Heart left ventricle (tissue), 16 donors: Measurements from ENCODE around the gene DUSP1. TPM values are rescaled to one million over a fixed set of nuclear protein-coding genes. Genes with fewer than 3 reads are reported as not detected.

Source experiments
- ATAC-seq, 4 donors: fragments of 200-7000 bp; cut with Tn5 transposase; one replicate each; pipeline ENCODE4 v1.9.1; 2020 to 2022; ENCODE audit warnings: moderate library complexity in 4 of 4, mild to moderate bottlenecking in 3 of 4, moderate number of reproducible peaks in 1 of 4
- DNase-seq, 5 donors: peaks; one replicate each; pipeline ENCODE4 v3.0.0-alpha.2; 2020
- H3K27ac ChIP-seq, 12 donors: fragments of 200-600 bp; sonication (generic) in 4 of 12; one replicate each; pipeline versions ENCODE4 v1.5.0 to v1.8.0; 2016 to 2022; ENCODE audit warnings: mild to moderate bottlenecking in 2 of 12
- H3K27me3 ChIP-seq, 9 donors: fragments of 200-600 bp; sonication (generic) in 2 of 9; one replicate each; pipeline versions ENCODE4 v1.5.1 to v1.8.0; 2016 to 2022; ENCODE audit warnings: mild to moderate bottlenecking in 3 of 9
- H3K36me3 ChIP-seq, 9 donors: fragments of 200-600 bp; sonication (generic) in 2 of 9; one replicate each; pipeline versions ENCODE4 v1.5.0 to v1.8.0; 2018 to 2022; ENCODE audit warnings: mild to moderate bottlenecking in 2 of 9
- H3K4me1 ChIP-seq, 12 donors: fragments of 200-600 bp; sonication (generic) in 4 of 12; one replicate each; pipeline versions ENCODE4 v1.5.0 to v1.8.0; 2016 to 2022; ENCODE audit warnings: mild to moderate bottlenecking in 3 of 12
- H3K4me3 ChIP-seq, 12 donors: fragments of 200-600 bp; sonication (generic) in 4 of 12; one replicate each; pipeline versions ENCODE4 v1.5.0 to v1.8.0; 2017 to 2022; ENCODE audit warnings: mild to moderate bottlenecking in 9 of 12, moderate library complexity in 4 of 12
- H3K9me3 ChIP-seq, 12 donors: fragments of 200-600 bp; sonication (generic) in 4 of 12; one replicate each; pipeline versions ENCODE4 v1.5.0 to v1.8.0; 2016 to 2022; ENCODE audit warnings: mild to moderate bottlenecking in 1 of 12
- POLR2A ChIP-seq, 2 donors: fragments of 450-650 bp; IDR thresholded peaks; one replicate each; pipeline ENCODE4 v1.6.1; 2017; ENCODE audit warnings: antibody characterized with exemption in 2 of 2, mild to moderate bottlenecking in 2 of 2, moderate library complexity in 2 of 2
- WGBS, 4 donors: extraction: QIAGEN DNeasy Blood & Tissue Kit in 2 of 4; methylation state at CpG; one replicate each; pipeline versions ENCODE4 v1.1.5 to v1.1.7; 2013 to 2018; 5-methylcytosine and 5-hydroxymethylcytosine counted together
- intact Hi-C, 10 donors: fragments of 100-400 bp; cut with DNase I; formaldehyde crosslinking; loops; one replicate each; pipeline versions ENCODE4 v1.11.1 to v1.14.2; 2022
- polyA plus RNA-seq, 2 donors: library from polyadenylated mRNA; stranded (reverse); fragments of 200-250 nt; gene quantifications; one replicate each; pipeline ENCODE4 v1.2.3, GENCODE V29; 2013
- total RNA-seq, 9 donors: library from RNA; depleted of rRNA in 2 of 9; stranded (reverse); fragments of >200 nt in 2 of 9; fragmentation: NEBNext Ultra II Directional in 3 of 9; extraction: Animal tissue kit (Norgen Biotek cat#: 25700) in 3 of 9; gene quantifications; one replicate each; pipeline versions ENCODE4 v1.1.0 to v1.2.4, GENCODE V29; 2016 to 2023
- TF ChIP-seq, protein P1 (sequence below), 12 donors: fragments of 200-600 bp; sonication (generic) in 4 of 12; IDR thresholded peaks; one replicate each; pipeline versions ENCODE4 v1.5.0 to v1.8.0; 2018 to 2022; ENCODE audit warnings: antibody characterized with exemption in 12 of 12, mild to moderate bottlenecking in 5 of 12
- donor health status: ischemic (EF 13 %, LVEDD 7.1; RV severe dilation, severe dysfunction).
- donor health status: healthy with polysubstance abuse.
- donor health status: DM: no; HTN: yes; CAD: no.
- donor health status: DM: no; HTN: no; CAD: no.
- donor health status: ischemic (EF 25% LVEDD 6.9; RV normal size, moderate dysfunction).
- donor health status: ischemic (EF 25% LVEDD 5.7; RV mildly dilated, moderate dysfunction).
- donor health status: healthy.
- donor health status: DM: yes; HTN: yes; CAD: no.
- donor health status: ischemic (EF 35%, LVEDD 5.7; RV mildly dilated, moderate dysfunction).
- donor health status: nonischemic (EF 11% LVEDD 7.7; RV severe dilation, severe dysfunction).
- donor health status: DM: yes; HTN: yes; CAD: no.
- donor health status: PGD.
- donor health status: ischemic (EF 29% LVEDD 5.4; RV normal size, mild dysfunction).
- donor health status: nonischemic (EF 23%, LVEDD 6.1; RV moderate dilation, normal function).

The DUSP1 gene
- total and polyA plus RNA-seq, 11 donors: 24.3 to 335 (median 78.2) TPM

DNA sequence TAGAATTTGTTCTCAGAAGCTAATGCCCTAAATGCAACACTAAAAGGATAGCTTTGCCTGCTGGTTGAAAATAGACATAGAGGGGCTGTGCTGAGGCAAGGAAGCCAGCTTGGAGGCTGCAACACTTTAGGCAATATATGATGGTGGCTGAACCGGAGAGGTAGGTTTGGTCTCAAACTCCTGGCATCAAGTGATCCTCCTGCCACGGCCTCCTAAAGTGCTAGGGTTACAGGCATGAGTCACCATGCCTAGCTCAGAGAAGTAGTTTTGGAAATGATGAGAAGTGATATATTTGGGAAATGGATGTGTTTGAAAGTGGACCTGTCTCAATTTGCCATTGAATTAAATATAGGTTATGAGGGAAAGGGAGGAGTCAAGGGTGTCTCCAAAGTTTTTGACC lies 10.0 kb downstream of the DUSP1 start:
- TF ChIP-seq, protein P1, sequence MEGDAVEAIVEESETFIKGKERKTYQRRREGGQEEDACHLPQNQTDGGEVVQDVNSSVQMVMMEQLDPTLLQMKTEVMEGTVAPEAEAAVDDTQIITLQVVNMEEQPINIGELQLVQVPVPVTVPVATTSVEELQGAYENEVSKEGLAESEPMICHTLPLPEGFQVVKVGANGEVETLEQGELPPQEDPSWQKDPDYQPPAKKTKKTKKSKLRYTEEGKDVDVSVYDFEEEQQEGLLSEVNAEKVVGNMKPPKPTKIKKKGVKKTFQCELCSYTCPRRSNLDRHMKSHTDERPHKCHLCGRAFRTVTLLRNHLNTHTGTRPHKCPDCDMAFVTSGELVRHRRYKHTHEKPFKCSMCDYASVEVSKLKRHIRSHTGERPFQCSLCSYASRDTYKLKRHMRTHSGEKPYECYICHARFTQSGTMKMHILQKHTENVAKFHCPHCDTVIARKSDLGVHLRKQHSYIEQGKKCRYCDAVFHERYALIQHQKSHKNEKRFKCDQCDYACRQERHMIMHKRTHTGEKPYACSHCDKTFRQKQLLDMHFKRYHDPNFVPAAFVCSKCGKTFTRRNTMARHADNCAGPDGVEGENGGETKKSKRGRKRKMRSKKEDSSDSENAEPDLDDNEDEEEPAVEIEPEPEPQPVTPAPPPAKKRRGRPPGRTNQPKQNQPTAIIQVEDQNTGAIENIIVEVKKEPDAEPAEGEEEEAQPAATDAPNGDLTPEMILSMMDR (IDR thresholded peaks at IDR 0.05): no peak
- no peak for TF ChIP-seq POLR2A (IDR thresholded peaks at IDR 0.05)
- 89 to 97% (median 93%) methylated on average over 2 of the region's 2 CpGs for WGBS, 4 donors
- intact Hi-C loops: no loop called here
- peaks cover 0 to 15% (median 0%) of the 10 kb centered on the region in 12 donors for H3K9me3 ChIP-seq
- DNase-seq: no peak
- no peak for ATAC-seq
- no peaks in the 10 kb centered on the region for H3K36me3 ChIP-seq
- H3K4me1 ChIP-seq: peaks cover 3 to 36% (median 26%) of the 10 kb centered on the region in 12 donors
- H3K27me3 ChIP-seq: no peaks in the 10 kb centered on the region
- no peak overlapping the region for H3K4me3 ChIP-seq
- H3K27ac ChIP-seq: no peak overlapping the region

- TF ChIP-seq POLR2A (IDR thresholded peaks at IDR 0.05): no peak
- TF ChIP-seq, protein P1 (IDR thresholded peaks at IDR 0.05): no peak
- intact Hi-C loops: no loop called here
Measured at GRCh38 chr5:172760136-172760535, 10.9 kb downstream of the DUSP1 start.

GRCh38 chr5:172758834-172759149 lies 12.2 kb downstream of the DUSP1 start:
- peak overlapping the region in 8 of 12 donors; percentile 29 to 77 (median 51) for H3K27ac ChIP-seq
- intact Hi-C loops: no loop called here
- peak in 1 of 4 donors; percentile 65 for ATAC-seq

More at GRCh38 chr5:172760136-172760535, 10.9 kb downstream of the DUSP1 start:
- DNase-seq: no peak
- Histone ChIP-seq H3K9me3 (peaks cover 0 to 16% (median 0%) of the 10 kb centered on the region in 12 donors), H3K4me3 (no peak overlapping the region), H3K27ac (no peak overlapping the region), H3K27me3 (no peaks in the 10 kb centered on the region), H3K36me3 (no peaks in the 10 kb centered on the region), H3K4me1 (peaks cover 0 to 30% (median 21%) of the 10 kb centered on the region in 12 donors)
- no peak for ATAC-seq
- WGBS, 4 donors: 92 to 100% (median 97%) methylated on average over 1 of the region's 1 CpG

DNA sequence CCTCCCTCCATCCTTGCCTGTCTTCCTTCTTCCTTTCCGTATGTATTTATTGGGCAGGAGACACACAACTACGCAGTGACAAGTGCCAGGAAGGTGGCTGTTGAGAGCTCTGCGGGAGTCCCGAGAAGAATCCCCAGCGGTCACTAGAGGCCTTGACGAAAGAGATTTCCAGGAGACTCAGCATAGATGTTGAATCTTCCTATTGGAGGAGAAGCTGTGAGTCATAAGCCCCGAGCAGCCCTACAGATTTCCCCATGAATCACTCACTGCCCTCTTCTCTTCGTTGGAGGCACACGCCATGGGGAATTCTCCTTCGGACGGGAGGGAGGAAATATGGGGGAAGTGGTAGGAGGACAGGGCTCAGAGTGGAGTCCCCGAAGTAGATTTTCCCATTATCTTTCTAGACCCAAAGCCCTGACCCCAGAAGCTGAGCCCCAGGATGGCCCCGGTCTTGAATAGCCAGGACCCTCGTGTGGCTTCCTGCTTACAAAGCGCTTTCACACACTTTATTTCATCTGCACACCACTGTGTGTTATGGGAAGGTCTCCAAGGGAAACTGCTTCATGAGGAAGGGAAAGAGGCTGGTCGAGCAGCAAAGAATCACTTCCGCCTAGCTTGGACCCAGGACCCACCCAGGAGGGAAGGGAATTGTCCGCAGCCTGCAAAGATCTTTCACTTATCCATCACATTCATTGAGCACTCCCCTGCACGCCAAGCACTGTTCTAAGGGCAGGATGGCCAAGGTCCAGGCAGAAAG lies 12.7 kb downstream of the DUSP1 start:
- Histone ChIP-seq H3K4me1 (peaks cover 0 to 18% (median 13%) of the 10 kb centered on the region in 12 donors), H3K27me3 (no peaks in the 10 kb centered on the region), H3K4me3 (no peak overlapping the region), H3K27ac (peak overlapping the region in 11 of 12 donors; percentile 23 to 77 (median 43)), H3K36me3 (no peaks in the 10 kb centered on the region), H3K9me3 (peaks cover 0 to 25% (median 0%) of the 10 kb centered on the region in 12 donors)
- TF ChIP-seq, protein P1 (IDR thresholded peaks at IDR 0.05): no peak
- peak in 1 of 2 donors; percentile 15 for TF ChIP-seq POLR2A (IDR thresholded peaks at IDR 0.05)
- 46 to 57% (median 52%) methylated on average over 19 of the region's 19 CpGs for WGBS, 4 donors
- ATAC-seq (peak; percentile 54 to 78 (median 61)), DNase-seq (peak in 1 of 5 donors; percentile 40)
- intact Hi-C loops: no loop called here

More at GRCh38 chr5:172758834-172759149, 12.2 kb downstream of the DUSP1 start:
- Histone ChIP-seq H3K9me3 (peaks cover 0 to 25% (median 0%) of the 10 kb centered on the region in 12 donors), H3K27me3 (no peaks in the 10 kb centered on the region), H3K36me3 (no peaks in the 10 kb centered on the region), H3K4me1 (peaks cover 0 to 18% (median 13%) of the 10 kb centered on the region in 12 donors), H3K4me3 (no peak overlapping the region)
- 62 to 76% (median 65%) methylated on average over 6 of the region's 6 CpGs for WGBS, 4 donors
- no peak for DNase-seq
- TF ChIP-seq POLR2A (IDR thresholded peaks at IDR 0.05): no peak
- TF ChIP-seq, protein P1 (IDR thresholded peaks at IDR 0.05): no peak
